Neural progenitor cell (in vitro differentiated cells): ENCODE measurements around the gene SLC26A8. TPM values are rescaled to one million over a fixed set of nuclear protein-coding genes. Genes with fewer than 3 reads are reported as not detected.
"Not testable (repeated sequence)": the region's sequence is repeated elsewhere in the genome, so short reads cannot be mapped to it uniquely, and the experiment has no call there.

Experiments
- DNase-seq: peaks from one replicate; pipeline ENCODE4 v3.0.0-alpha.2; 2016; ENCODE audit warnings: low spot score
- H2AFZ ChIP-seq: fragments of 200-600 bp; sonication (generic); replicated peaks from 2 replicates; pipeline ENCODE4 v1.6.1; 2016; ENCODE audit warnings: antibody characterized with exemption
- H3F3A ChIP-seq: fragments of 200-600 bp; sonication (generic); 2 replicates; pipeline ENCODE4 v1.6.1; 2016; ENCODE audit warnings: antibody characterized with exemption, low read depth
- H3K27ac ChIP-seq: fragments of 200-600 bp; sonication (generic); 2 replicates; pipeline ENCODE4 v1.5.1; 2016; ENCODE audit warnings: mild to moderate bottlenecking
- H3K27me3 ChIP-seq: fragments of 200-600 bp; sonication (generic); 2 replicates; pipeline ENCODE4 v1.6.1; 2016; ENCODE audit warnings: mild to moderate bottlenecking, moderate library complexity
- H3K36me3 ChIP-seq: fragments of 200-600 bp; sonication (generic); 2 replicates; pipeline ENCODE4 v1.5.1; 2016
- H3K4me1 ChIP-seq: fragments of 200-600 bp; sonication (generic); 2 replicates; pipeline ENCODE4 v1.6.1; 2016; ENCODE audit warnings: mixed run types
- H3K4me2 ChIP-seq: fragments of 200-600 bp; sonication (generic); 2 replicates; pipeline ENCODE4 v1.6.1; 2016
- H3K4me3 ChIP-seq: fragments of 200-600 bp; sonication (generic); 2 replicates; pipeline ENCODE4 v1.5.1; 2016
- H3K79me2 ChIP-seq: fragments of 200-600 bp; sonication (generic); 2 replicates; pipeline ENCODE4 v1.6.1; 2016; ENCODE audit warnings: low read depth
- H3K9ac ChIP-seq: fragments of 200-600 bp; sonication (generic); 2 replicates; pipeline ENCODE4 v1.6.1; 2016
- H3K9me3 ChIP-seq: fragments of 200-600 bp; sonication (generic); 2 replicates; pipeline ENCODE4 v1.5.1; 2016; ENCODE audit warnings: low read depth
- H4K20me1 ChIP-seq: fragments of 200-600 bp; sonication (generic); 2 replicates; pipeline ENCODE4 v1.6.1; 2016; ENCODE audit warnings: low read depth
- H3K27ac Mint-ChIP-seq: 3 replicates; pipeline ENCODE4 v1.8.0; 2021; ENCODE audit warnings: mixed read lengths
- H3K27me3 Mint-ChIP-seq: 2 replicates; pipeline ENCODE4 v1.8.0; 2022; ENCODE audit warnings: low read depth, mild to moderate bottlenecking, inconsistent platforms, moderate library complexity, mixed read lengths; ENCODE audit not compliant: insufficient read depth
- H3K36me3 Mint-ChIP-seq: 3 replicates; pipeline ENCODE4 v1.8.0; 2021; ENCODE audit warnings: mixed read lengths
- H3K4me1 Mint-ChIP-seq: 3 replicates; pipeline ENCODE4 v1.8.0; 2021; ENCODE audit warnings: mixed read lengths
- H3K4me3 Mint-ChIP-seq: 3 replicates; pipeline ENCODE4 v1.8.0; 2021; ENCODE audit warnings: mild to moderate bottlenecking, moderate library complexity, mixed read lengths
- H3K9me3 Mint-ChIP-seq: 3 replicates; pipeline ENCODE4 v1.8.0; 2020; ENCODE audit warnings: mixed read lengths
- CTCF ChIP-seq: fragments of 200-600 bp; sonication (generic); IDR thresholded peaks from 2 replicates; pipeline ENCODE4 v1.5.1; 2017; ENCODE audit warnings: antibody characterized with exemption, mild to moderate bottlenecking
- EZH2 ChIP-seq: fragments of 200-600 bp; sonication (generic); IDR thresholded peaks from 2 replicates; pipeline ENCODE4 v1.6.1; 2017; ENCODE audit warnings: antibody characterized with exemption, mild to moderate bottlenecking, moderate library complexity
- EZH2phosphoT487 ChIP-seq: fragments of 200-600 bp; sonication (generic); IDR thresholded peaks from 2 replicates; pipeline ENCODE4 v1.6.1; 2017; ENCODE audit warnings: antibody characterized with exemption
- total RNA-seq: library from RNA; depleted of rRNA; stranded (reverse); fragments of >200 nt; gene quantifications from 2 replicates; pipeline ENCODE4 v1.2.3, GENCODE V29; 2015; ENCODE audit warnings: low replicate concordance

Gene SLC26A8
- total RNA-seq, 1 donor from 2014 or later = 0.13 TPM

- Mint-ChIP-seq H3K4me1 (no peaks in the 10 kb centered on the region), H3K9me3 (no peaks in the 10 kb centered on the region), H3K4me3 (no peak overlapping the region), H3K27me3 (peaks cover 2% of the 10 kb centered on the region), H3K36me3 (no peaks in the 10 kb centered on the region), H3K27ac (no peak overlapping the region)
- Histone ChIP-seq H3F3A (peaks cover 6% of the 10 kb centered on the region), H3K27me3 (no peaks in the 10 kb centered on the region), H3K4me3 (no peak overlapping the region), H3K79me2 (no peaks in the 10 kb centered on the region), H3K36me3 (no peaks in the 10 kb centered on the region), H3K9me3 (no peaks in the 10 kb centered on the region), H4K20me1 (no peaks in the 10 kb centered on the region), H3K4me1 (peaks cover 4% of the 10 kb centered on the region), H3K9ac (no peak overlapping the region), H3K27ac (no peak overlapping the region), H3K4me2 (no peak overlapping the region), H2AFZ (no peak overlapping the region)
- TF ChIP-seq CTCF (no peak), EZH2 (no peak), EZH2phosphoT487 (no peak)
- peak; percentile 61 for DNase-seq
Observed at GRCh38 chr6:35993150-35993549, 31.3 kb downstream of the SLC26A8 start.

GRCh38 chr6:35988047-35988446 is 36.4 kb downstream of the SLC26A8 start:
- H3K9me3 Mint-ChIP-seq, H3K9ac ChIP-seq, H3K36me3 Mint-ChIP-seq, H3K4me1 Mint-ChIP-seq, H3K27ac ChIP-seq, H2AFZ ChIP-seq, H4K20me1 ChIP-seq, H3K4me3 ChIP-seq, H3F3A ChIP-seq, H3K4me3 Mint-ChIP-seq, H3K4me1 ChIP-seq, DNase-seq, H3K36me3 ChIP-seq, H3K27ac Mint-ChIP-seq, H3K27me3 ChIP-seq, H3K79me2 ChIP-seq, H3K9me3 ChIP-seq, H3K4me2 ChIP-seq, H3K27me3 Mint-ChIP-seq: not testable (repeated sequence)

GRCh38 chr6:35984701-35985100 is 39.7 kb downstream of the SLC26A8 start:
- H3K27me3 ChIP-seq = no peaks in the 10 kb centered on the region
- Mint-ChIP-seq H3K36me3 (no peaks in the 10 kb centered on the region), H3K27ac (no peak overlapping the region), H3K9me3 (no peaks in the 10 kb centered on the region), H3K4me3 (no peak overlapping the region), H3K4me1 (no peaks in the 10 kb centered on the region), H3K27me3 (peaks cover 7% of the 10 kb centered on the region)
- no peak overlapping the region for H2AFZ ChIP-seq
- no peaks in the 10 kb centered on the region for H3F3A ChIP-seq
- H3K9ac ChIP-seq = no peak overlapping the region
- no peaks in the 10 kb centered on the region for H3K9me3 ChIP-seq
- no peaks in the 10 kb centered on the region for H3K4me1 ChIP-seq
- H3K36me3 ChIP-seq = no peaks in the 10 kb centered on the region
- H3K27ac ChIP-seq = no peak overlapping the region
- DNase-seq = no peak
- H3K79me2 ChIP-seq = no peaks in the 10 kb centered on the region
- H3K4me3 ChIP-seq = no peak overlapping the region
- TF ChIP-seq EZH2phosphoT487 (no peak), CTCF (no peak), EZH2 (no peak)
- no peak overlapping the region for H3K4me2 ChIP-seq
- H4K20me1 ChIP-seq = no peaks in the 10 kb centered on the region

- H3K4me1 Mint-ChIP-seq = no peaks in the 10 kb centered on the region
- no peaks in the 10 kb centered on the region for H3K36me3 Mint-ChIP-seq
Observed at GRCh38 chr6:35980991-35981645, 43.3 kb downstream of the SLC26A8 start.

GRCh38 chr6:35980126-35980525 is 44.3 kb downstream of the SLC26A8 start:
- H3K36me3 Mint-ChIP-seq, H3K9ac ChIP-seq, H3F3A ChIP-seq, H3K4me3 Mint-ChIP-seq, H3K4me2 ChIP-seq, H3K4me3 ChIP-seq, H3K4me1 Mint-ChIP-seq, H3K27me3 Mint-ChIP-seq, H3K27me3 ChIP-seq, H4K20me1 ChIP-seq, H3K27ac ChIP-seq, H3K4me1 ChIP-seq, H2AFZ ChIP-seq, H3K9me3 ChIP-seq, H3K9me3 Mint-ChIP-seq, H3K27ac Mint-ChIP-seq, H3K36me3 ChIP-seq, H3K79me2 ChIP-seq, DNase-seq: not testable (repeated sequence)

More at GRCh38 chr6:35980991-35981645, 43.3 kb downstream of the SLC26A8 start:
- H3K4me1 ChIP-seq = no peaks in the 10 kb centered on the region
- no peak overlapping the region for H3K4me3 ChIP-seq
- no peaks in the 10 kb centered on the region for H3K36me3 ChIP-seq
- no peak overlapping the region for H2AFZ ChIP-seq
- H3K79me2 ChIP-seq = no peaks in the 10 kb centered on the region
- Mint-ChIP-seq H3K4me3 (no peak overlapping the region), H3K27ac (no peak overlapping the region), H3K9me3 (no peaks in the 10 kb centered on the region), H3K27me3 (peaks cover 6% of the 10 kb centered on the region)
- no peaks in the 10 kb centered on the region for H3K27me3 ChIP-seq
- DNase-seq = no peak
- H3K9me3 ChIP-seq = no peaks in the 10 kb centered on the region
- no peak overlapping the region for H3K27ac ChIP-seq
- TF ChIP-seq EZH2phosphoT487 (no peak), EZH2 (no peak), CTCF (no peak)
- H3K4me2 ChIP-seq = no peak overlapping the region
- H4K20me1 ChIP-seq = no peaks in the 10 kb centered on the region
- no peak overlapping the region for H3K9ac ChIP-seq
- no peaks in the 10 kb centered on the region for H3F3A ChIP-seq
